ENCODE results near the gene PTGR3. TPM values are rescaled to one million over a fixed set of nuclear protein-coding genes. Genes with fewer than 3 reads are reported as not detected.

The PTGR3 gene
- total RNA-seq, 1 experiment from 2014 or later = 13.8 TPM

DNA sequence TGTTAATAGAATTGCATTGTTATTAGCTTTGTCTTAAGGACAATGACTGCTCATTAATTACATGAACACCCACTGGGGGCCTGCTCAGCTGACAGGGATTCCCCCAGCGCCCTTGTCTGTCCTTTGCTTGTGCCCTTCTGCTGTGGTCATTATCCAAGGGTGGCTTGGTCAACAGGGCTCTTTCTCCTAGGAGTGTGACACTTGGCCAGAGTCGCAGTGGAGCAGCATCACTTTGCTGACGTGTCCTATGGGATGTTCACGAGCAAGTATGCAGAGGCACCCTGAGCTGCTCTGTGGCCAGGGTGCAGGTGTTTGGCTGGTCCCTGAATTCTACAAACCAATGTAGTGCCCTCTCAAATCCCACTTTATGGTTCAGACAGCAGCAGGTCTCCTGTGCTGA, 46.0 kb downstream of the PTGR3 start (continued):
- TF ChIP-seq, protein P1, sequence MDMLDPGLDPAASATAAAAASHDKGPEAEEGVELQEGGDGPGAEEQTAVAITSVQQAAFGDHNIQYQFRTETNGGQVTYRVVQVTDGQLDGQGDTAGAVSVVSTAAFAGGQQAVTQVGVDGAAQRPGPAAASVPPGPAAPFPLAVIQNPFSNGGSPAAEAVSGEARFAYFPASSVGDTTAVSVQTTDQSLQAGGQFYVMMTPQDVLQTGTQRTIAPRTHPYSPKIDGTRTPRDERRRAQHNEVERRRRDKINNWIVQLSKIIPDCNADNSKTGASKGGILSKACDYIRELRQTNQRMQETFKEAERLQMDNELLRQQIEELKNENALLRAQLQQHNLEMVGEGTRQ (CRISPR knock-in tag; IDR thresholded peaks at IDR 0.05) = no peak
- TF ChIP-seq, protein P2, sequence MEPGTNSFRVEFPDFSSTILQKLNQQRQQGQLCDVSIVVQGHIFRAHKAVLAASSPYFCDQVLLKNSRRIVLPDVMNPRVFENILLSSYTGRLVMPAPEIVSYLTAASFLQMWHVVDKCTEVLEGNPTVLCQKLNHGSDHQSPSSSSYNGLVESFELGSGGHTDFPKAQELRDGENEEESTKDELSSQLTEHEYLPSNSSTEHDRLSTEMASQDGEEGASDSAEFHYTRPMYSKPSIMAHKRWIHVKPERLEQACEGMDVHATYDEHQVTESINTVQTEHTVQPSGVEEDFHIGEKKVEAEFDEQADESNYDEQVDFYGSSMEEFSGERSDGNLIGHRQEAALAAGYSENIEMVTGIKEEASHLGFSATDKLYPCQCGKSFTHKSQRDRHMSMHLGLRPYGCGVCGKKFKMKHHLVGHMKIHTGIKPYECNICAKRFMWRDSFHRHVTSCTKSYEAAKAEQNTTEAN (CRISPR knock-in tag; IDR thresholded peaks at IDR 0.05) = no peak
- TF ChIP-seq TEAD4 (CRISPR knock-in tag; IDR thresholded peaks at IDR 0.05) (no peak), NR2C2 (CRISPR knock-in tag; IDR thresholded peaks at IDR 0.05) (no peak), E2F1 (CRISPR knock-in tag; IDR thresholded peaks at IDR 0.05) (no peak), CREM (CRISPR knock-in tag; IDR thresholded peaks at IDR 0.05) (no peak), ZNF121 (CRISPR knock-in tag; IDR thresholded peaks at IDR 0.05) (no peak), SMAD4 (CRISPR knock-in tag; IDR thresholded peaks at IDR 0.05) (no peak), JUN (CRISPR knock-in tag; IDR thresholded peaks at IDR 0.05) (no peak), ZNF671 (CRISPR knock-in tag; IDR thresholded peaks at IDR 0.05) (no peak), HMGXB4 (CRISPR knock-in tag; IDR thresholded peaks at IDR 0.05) (no peak)
- TF ChIP-seq, protein P3, sequence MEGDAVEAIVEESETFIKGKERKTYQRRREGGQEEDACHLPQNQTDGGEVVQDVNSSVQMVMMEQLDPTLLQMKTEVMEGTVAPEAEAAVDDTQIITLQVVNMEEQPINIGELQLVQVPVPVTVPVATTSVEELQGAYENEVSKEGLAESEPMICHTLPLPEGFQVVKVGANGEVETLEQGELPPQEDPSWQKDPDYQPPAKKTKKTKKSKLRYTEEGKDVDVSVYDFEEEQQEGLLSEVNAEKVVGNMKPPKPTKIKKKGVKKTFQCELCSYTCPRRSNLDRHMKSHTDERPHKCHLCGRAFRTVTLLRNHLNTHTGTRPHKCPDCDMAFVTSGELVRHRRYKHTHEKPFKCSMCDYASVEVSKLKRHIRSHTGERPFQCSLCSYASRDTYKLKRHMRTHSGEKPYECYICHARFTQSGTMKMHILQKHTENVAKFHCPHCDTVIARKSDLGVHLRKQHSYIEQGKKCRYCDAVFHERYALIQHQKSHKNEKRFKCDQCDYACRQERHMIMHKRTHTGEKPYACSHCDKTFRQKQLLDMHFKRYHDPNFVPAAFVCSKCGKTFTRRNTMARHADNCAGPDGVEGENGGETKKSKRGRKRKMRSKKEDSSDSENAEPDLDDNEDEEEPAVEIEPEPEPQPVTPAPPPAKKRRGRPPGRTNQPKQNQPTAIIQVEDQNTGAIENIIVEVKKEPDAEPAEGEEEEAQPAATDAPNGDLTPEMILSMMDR (IDR thresholded peaks at IDR 0.05) = no peak

DNA sequence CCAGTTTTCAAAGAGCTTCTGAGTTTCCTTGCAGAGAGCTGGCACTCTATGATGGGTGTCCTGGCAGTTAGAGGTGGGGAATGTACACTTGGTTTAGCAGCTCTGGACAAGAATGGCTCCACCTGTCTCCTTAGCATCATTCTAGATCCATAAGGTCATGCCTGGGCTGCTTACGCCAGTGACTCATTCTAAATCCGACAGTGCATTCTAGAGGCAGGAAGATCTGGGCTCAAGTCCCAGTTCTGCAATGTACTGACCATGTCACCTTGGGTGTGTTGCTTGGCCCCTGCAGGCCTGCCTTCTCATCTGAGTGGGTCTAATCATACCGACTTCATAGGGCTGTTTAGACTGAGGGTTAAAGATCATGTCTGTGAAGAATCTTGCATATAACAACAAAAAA, 46.5 kb downstream of the PTGR3 start:
- Mint-ChIP-seq H3K9me3 (no peaks in the 10 kb centered on the region), H3K27ac (no peak overlapping the region), H3K4me3 (no peak overlapping the region), H3K27me3 (ENCODE audit: low read depth) (no peaks in the 10 kb centered on the region), H3K36me3 (no peaks in the 10 kb centered on the region), H3K4me1 (peaks cover 16% of the 10 kb centered on the region)
- POLR2A ChIA-PET = no interaction called here
- no peak for ATAC-seq
- no peak for DNase-seq (ENCODE audit: low spot score)
- CTCF ChIA-PET = no interaction called here
- no peak for TF ChIP-seq ZNF532 (CRISPR knock-in tag; IDR thresholded peaks at IDR 0.05; ENCODE audit: borderline replicate concordance)
- TF ChIP-seq, protein P4, sequence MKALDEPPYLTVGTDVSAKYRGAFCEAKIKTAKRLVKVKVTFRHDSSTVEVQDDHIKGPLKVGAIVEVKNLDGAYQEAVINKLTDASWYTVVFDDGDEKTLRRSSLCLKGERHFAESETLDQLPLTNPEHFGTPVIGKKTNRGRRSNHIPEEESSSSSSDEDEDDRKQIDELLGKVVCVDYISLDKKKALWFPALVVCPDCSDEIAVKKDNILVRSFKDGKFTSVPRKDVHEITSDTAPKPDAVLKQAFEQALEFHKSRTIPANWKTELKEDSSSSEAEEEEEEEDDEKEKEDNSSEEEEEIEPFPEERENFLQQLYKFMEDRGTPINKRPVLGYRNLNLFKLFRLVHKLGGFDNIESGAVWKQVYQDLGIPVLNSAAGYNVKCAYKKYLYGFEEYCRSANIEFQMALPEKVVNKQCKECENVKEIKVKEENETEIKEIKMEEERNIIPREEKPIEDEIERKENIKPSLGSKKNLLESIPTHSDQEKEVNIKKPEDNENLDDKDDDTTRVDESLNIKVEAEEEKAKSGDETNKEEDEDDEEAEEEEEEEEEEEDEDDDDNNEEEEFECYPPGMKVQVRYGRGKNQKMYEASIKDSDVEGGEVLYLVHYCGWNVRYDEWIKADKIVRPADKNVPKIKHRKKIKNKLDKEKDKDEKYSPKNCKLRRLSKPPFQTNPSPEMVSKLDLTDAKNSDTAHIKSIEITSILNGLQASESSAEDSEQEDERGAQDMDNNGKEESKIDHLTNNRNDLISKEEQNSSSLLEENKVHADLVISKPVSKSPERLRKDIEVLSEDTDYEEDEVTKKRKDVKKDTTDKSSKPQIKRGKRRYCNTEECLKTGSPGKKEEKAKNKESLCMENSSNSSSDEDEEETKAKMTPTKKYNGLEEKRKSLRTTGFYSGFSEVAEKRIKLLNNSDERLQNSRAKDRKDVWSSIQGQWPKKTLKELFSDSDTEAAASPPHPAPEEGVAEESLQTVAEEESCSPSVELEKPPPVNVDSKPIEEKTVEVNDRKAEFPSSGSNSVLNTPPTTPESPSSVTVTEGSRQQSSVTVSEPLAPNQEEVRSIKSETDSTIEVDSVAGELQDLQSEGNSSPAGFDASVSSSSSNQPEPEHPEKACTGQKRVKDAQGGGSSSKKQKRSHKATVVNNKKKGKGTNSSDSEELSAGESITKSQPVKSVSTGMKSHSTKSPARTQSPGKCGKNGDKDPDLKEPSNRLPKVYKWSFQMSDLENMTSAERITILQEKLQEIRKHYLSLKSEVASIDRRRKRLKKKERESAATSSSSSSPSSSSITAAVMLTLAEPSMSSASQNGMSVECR (CRISPR knock-in tag; IDR thresholded peaks at IDR 0.05; ENCODE audit: borderline replicate concordance) = no peak
- TF ChIP-seq ZNF396 (CRISPR knock-in tag; IDR thresholded peaks at IDR 0.05; ENCODE audit: borderline replicate concordance) = no peak
- TF ChIP-seq, protein P5, sequence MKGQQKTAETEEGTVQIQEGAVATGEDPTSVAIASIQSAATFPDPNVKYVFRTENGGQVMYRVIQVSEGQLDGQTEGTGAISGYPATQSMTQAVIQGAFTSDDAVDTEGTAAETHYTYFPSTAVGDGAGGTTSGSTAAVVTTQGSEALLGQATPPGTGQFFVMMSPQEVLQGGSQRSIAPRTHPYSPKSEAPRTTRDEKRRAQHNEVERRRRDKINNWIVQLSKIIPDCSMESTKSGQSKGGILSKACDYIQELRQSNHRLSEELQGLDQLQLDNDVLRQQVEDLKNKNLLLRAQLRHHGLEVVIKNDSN (CRISPR knock-in tag; IDR thresholded peaks at IDR 0.05) = no peak
- no peak for TF ChIP-seq ZNF671 (CRISPR knock-in tag; IDR thresholded peaks at IDR 0.05)
- no peak for TF ChIP-seq FOXJ3 (CRISPR knock-in tag; IDR thresholded peaks at IDR 0.05; ENCODE audit: borderline replicate concordance)

All from WTC11 (cell line).